Stromal cell of bone marrow (primary cell): ENCODE measurements around the gene NUTM2G.
"Not testable (repeated sequence)": the region's sequence is repeated elsewhere in the genome, so short reads cannot be mapped to it uniquely, and the experiment has no call there.

Experiments
- DNase-seq: peaks from one replicate; pipeline ENCODE4 v3.0.0-alpha.2; 2012; ENCODE audit warnings: low read depth

NUTM2G gene

GRCh38 chr9:96928543-96928942, at the start of gene NUTM2G:
NUTM2G (plus strand) TSS chr9:96928843; CDS start chr9:96929025, 182 bp downstream.
- DNase-seq, result not testable (repeated sequence)

- no peak for DNase-seq
Measured at GRCh38 chr9:96883922-96884321, 44.7 kb upstream of the NUTM2G start.

GRCh38 chr9:96884443-96884842, 44.2 kb upstream of the NUTM2G start:
- DNase-seq, result no peak

- no peak for DNase-seq
Measured at GRCh38 chr9:96885424-96885823, 43.2 kb upstream of the NUTM2G start.

- DNase-seq, result no peak
Measured at GRCh38 chr9:96888591-96888990, 40.1 kb upstream of the NUTM2G start.

- no peak for DNase-seq
Measured at GRCh38 chr9:96892131-96892530, 36.5 kb upstream of the NUTM2G start.

- DNase-seq, result not testable (repeated sequence)
Measured at GRCh38 chr9:96900010-96900409, 28.6 kb upstream of the NUTM2G start.

GRCh38 chr9:96904947-96905722, 23.5 kb upstream of the NUTM2G start:
- DNase-seq, result not testable (repeated sequence)

- DNase-seq, result not testable (repeated sequence)
Measured at GRCh38 chr9:96908479-96908878, 20.2 kb upstream of the NUTM2G start.

GRCh38 chr9:96915539-96915938, 13.1 kb upstream of the NUTM2G start:
- DNase-seq, result not testable (repeated sequence)

GRCh38 chr9:96916531-96916930, 12.1 kb upstream of the NUTM2G start:
- DNase-seq, result not testable (repeated sequence)

- DNase-seq, result not testable (repeated sequence)
Measured at GRCh38 chr9:96918550-96918949, 10.1 kb upstream of the NUTM2G start.

GRCh38 chr9:96920803-96921202, 7.8 kb upstream of the NUTM2G start:
- DNase-seq, result not testable (repeated sequence)

GRCh38 chr9:96925587-96925986, 3.1 kb upstream of the NUTM2G start:
- DNase-seq, result not testable (repeated sequence)

GRCh38 chr9:96931665-96932064, 3.0 kb downstream of the NUTM2G start:
- DNase-seq, result not testable (repeated sequence)

- not testable (repeated sequence) for DNase-seq
Measured at GRCh38 chr9:96934097-96934496, 5.5 kb downstream of the NUTM2G start.

- DNase-seq, result not testable (repeated sequence)
Measured at GRCh38 chr9:96934706-96935105, 6.1 kb downstream of the NUTM2G start.

GRCh38 chr9:96935401-96935800, 6.8 kb downstream of the NUTM2G start:
- not testable (repeated sequence) for DNase-seq

GRCh38 chr9:96937442-96937841, 8.8 kb downstream of the NUTM2G start:
- not testable (repeated sequence) for DNase-seq

GRCh38 chr9:96938957-96939665, 10.5 kb downstream of the NUTM2G start:
- DNase-seq, result not testable (repeated sequence)

- not testable (repeated sequence) for DNase-seq
Measured at GRCh38 chr9:96940982-96941381, 12.3 kb downstream of the NUTM2G start.

GRCh38 chr9:96941628-96942027, 13.0 kb downstream of the NUTM2G start:
- not testable (repeated sequence) for DNase-seq

- DNase-seq, result not testable (repeated sequence)
Measured at GRCh38 chr9:96942181-96942580, 13.5 kb downstream of the NUTM2G start.
